ENCODE results near the gene HOMER2. TPM values are rescaled to one million over a fixed set of nuclear protein-coding genes. Genes with fewer than 3 reads are reported as not detected.
A peak's percentile ranks its signal among the peaks of the same experiment; 100 is the strongest.

HOMER2 gene
- polyA plus RNA-seq, 3 donors = 0.92 to 2.4 (median 1.6) TPM

- no peak overlapping the region for H3K4me3 ChIP-seq (replicated peaks in 1 of 3; ENCODE audit: low read depth in 2 of 3, low read length in 3 of 3)
- no peaks in the 10 kb centered on the region for H3K36me3 ChIP-seq (replicated peaks in 1 of 2; ENCODE audit: control insufficient read depth in 1 of 2, insufficient read depth in 2 of 2, low read length in 2 of 2)
- H3K36me3 Mint-ChIP-seq = peaks cover 2 to 3% of the 10 kb centered on the region in 2 donors
- H3K9me3 Mint-ChIP-seq = peaks cover 0 to 3% (median 0%) of the 10 kb centered on the region in 7 donors
- DNase-seq = no peak
- H3K27me3 ChIP-seq (ENCODE audit: control insufficient read depth in 2 of 2, insufficient read depth in 2 of 2, low read length in 2 of 2) = no peaks in the 10 kb centered on the region
- no peaks in the 10 kb centered on the region for H4K20me1 ChIP-seq (ENCODE audit: insufficient read depth, low read length)
- TF ChIP-seq CTCF (IDR thresholded peaks at IDR 0.05) = no peak
- H3K27ac Mint-ChIP-seq = peak overlapping the region in 1 of 7 donors; percentile 7
- H3K4me3 Mint-ChIP-seq = no peak overlapping the region
- H3K9me3 ChIP-seq (replicated peaks in 1 of 2; ENCODE audit: control insufficient read depth in 1 of 2, insufficient read depth in 1 of 2, low read length in 2 of 2) = no peaks in the 10 kb centered on the region
- H3K4me1 ChIP-seq (ENCODE audit: control insufficient read depth in 1 of 2, insufficient read depth in 2 of 2, low read length in 2 of 2) = no peaks in the 10 kb centered on the region
- no peak overlapping the region for H3K4me2 ChIP-seq (replicated peaks; ENCODE audit: extremely low read depth, low read length, poor library complexity, severe bottlenecking)
- intact Hi-C loops (cut with micrococcal nuclease) = no loop called here
- no peak overlapping the region for H3K9ac ChIP-seq (ENCODE audit: insufficient read depth, low read length, poor library complexity, severe bottlenecking)
- peaks cover 0 to 2% (median 0%) of the 10 kb centered on the region in 3 donors for H3K27me3 Mint-ChIP-seq (ENCODE audit: low read depth in 3 of 3)
- no peak overlapping the region for H3K27ac ChIP-seq (ENCODE audit: low read depth in 1 of 2, low read length in 2 of 2)
- no peaks in the 10 kb centered on the region for H3K79me2 ChIP-seq (ENCODE audit: insufficient read depth, low read length)
- 100% methylated on average over 3 of the region's 5 CpGs for WGBS (ENCODE audit: insufficient coverage)
- no peaks in the 10 kb centered on the region for H3K4me1 Mint-ChIP-seq
- H2AFZ ChIP-seq (ENCODE audit: insufficient read depth, low read depth, low read length, poor library complexity, severe bottlenecking) = no peak overlapping the region
Measured at GRCh38 chr15:82878325-82878724, 74.2 kb downstream of the HOMER2 start.

- 100% methylated on average over 1 of the region's 2 CpGs for WGBS (ENCODE audit: insufficient coverage)
- Mint-ChIP-seq H3K27me3 (ENCODE audit: low read depth in 3 of 3) (peaks cover 0 to 2% (median 2%) of the 10 kb centered on the region in 3 donors), H3K4me1 (no peaks in the 10 kb centered on the region), H3K36me3 (peaks cover 2 to 3% of the 10 kb centered on the region in 2 donors), H3K27ac (no peak overlapping the region), H3K4me3 (no peak overlapping the region), H3K9me3 (peaks cover 0 to 3% (median 0%) of the 10 kb centered on the region in 7 donors)
- no peaks in the 10 kb centered on the region for H3K79me2 ChIP-seq (ENCODE audit: insufficient read depth, low read length)
- no peak overlapping the region for H3K27ac ChIP-seq (ENCODE audit: low read depth in 1 of 2, low read length in 2 of 2)
- intact Hi-C loops (cut with micrococcal nuclease) = no loop called here
- H2AFZ ChIP-seq (ENCODE audit: insufficient read depth, low read depth, low read length, poor library complexity, severe bottlenecking) = no peak overlapping the region
- H3K4me1 ChIP-seq (ENCODE audit: control insufficient read depth in 1 of 2, insufficient read depth in 2 of 2, low read length in 2 of 2) = no peaks in the 10 kb centered on the region
- no peak overlapping the region for H3K4me3 ChIP-seq (replicated peaks in 1 of 3; ENCODE audit: low read depth in 2 of 3, low read length in 3 of 3)
- H3K9ac ChIP-seq (ENCODE audit: insufficient read depth, low read length, poor library complexity, severe bottlenecking) = no peak overlapping the region
- no peaks in the 10 kb centered on the region for H3K27me3 ChIP-seq (ENCODE audit: control insufficient read depth in 2 of 2, insufficient read depth in 2 of 2, low read length in 2 of 2)
- H3K9me3 ChIP-seq (replicated peaks in 1 of 2; ENCODE audit: control insufficient read depth in 1 of 2, insufficient read depth in 1 of 2, low read length in 2 of 2) = no peaks in the 10 kb centered on the region
- no peaks in the 10 kb centered on the region for H3K36me3 ChIP-seq (replicated peaks in 1 of 2; ENCODE audit: control insufficient read depth in 1 of 2, insufficient read depth in 2 of 2, low read length in 2 of 2)
- no peak overlapping the region for H3K4me2 ChIP-seq (replicated peaks; ENCODE audit: extremely low read depth, low read length, poor library complexity, severe bottlenecking)
- no peak for TF ChIP-seq CTCF (IDR thresholded peaks at IDR 0.05)
- no peaks in the 10 kb centered on the region for H4K20me1 ChIP-seq (ENCODE audit: insufficient read depth, low read length)
- DNase-seq = no peak
Measured at GRCh38 chr15:82877825-82878224, 74.7 kb downstream of the HOMER2 start.

Data from CD14-positive monocyte (primary cell).